ENCODE results near the gene EIF4E1B.
"Not testable (repeated sequence)": the region's sequence is repeated elsewhere in the genome, so short reads cannot be mapped to it uniquely, and the experiment has no call there.

Gene EIF4E1B, protein sequence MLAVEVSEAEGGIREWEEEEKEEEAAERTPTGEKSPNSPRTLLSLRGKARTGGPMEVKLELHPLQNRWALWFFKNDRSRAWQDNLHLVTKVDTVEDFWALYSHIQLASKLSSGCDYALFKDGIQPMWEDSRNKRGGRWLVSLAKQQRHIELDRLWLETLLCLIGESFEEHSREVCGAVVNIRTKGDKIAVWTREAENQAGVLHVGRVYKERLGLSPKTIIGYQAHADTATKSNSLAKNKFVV

DNA sequence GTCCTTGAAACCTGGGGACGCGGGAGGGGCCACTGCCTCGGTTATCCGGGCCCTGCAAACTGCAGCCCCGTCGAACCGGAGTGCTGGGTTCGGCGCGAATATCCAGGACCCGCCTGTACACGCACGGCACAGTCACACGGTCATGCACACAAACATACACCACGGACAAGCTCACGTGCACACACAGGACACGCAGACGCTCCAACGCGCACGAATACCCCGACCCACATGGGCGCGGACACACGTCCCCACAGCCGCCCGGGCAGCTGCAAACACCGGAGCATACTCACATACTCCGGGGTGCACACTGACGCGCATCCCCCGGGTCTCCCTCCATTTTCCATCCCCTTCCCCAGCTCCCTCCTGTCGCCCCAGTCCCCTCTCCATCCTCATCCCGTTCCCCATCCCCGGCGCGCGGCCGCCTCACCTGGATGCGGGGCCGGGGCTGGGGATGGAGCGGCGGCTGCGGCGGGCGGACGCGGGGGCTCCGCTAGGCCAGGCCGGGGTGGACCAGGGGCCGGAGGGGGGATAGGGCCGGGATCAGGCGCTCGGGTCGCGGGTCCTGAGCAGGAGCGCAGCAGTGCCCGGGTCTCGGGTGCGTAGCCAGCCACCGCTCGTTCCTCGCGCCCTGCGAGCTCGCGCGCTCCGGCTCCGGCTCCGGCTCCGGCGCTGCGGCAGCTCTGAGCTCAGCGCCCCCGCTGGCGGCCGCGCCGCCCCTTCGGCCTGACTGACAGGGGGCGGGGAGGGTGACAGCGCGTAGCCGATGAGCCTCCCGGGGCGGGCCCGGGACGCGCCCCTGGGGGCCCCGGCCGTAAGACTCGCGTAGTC is at the start of gene EIF4E1B, which contains the start of gene SNCB:
Gene EIF4E1B (plus strand): TSS at position 823 of the 828 bp plus-strand sequence. CDS start 12,113 bp downstream, outside the sequence.
Gene SNCB (minus strand): TSS at position 682 of the 828 bp plus-strand sequence. CDS start 880 bp downstream, outside the sequence.
- DNase-seq, result no peak

DNA sequence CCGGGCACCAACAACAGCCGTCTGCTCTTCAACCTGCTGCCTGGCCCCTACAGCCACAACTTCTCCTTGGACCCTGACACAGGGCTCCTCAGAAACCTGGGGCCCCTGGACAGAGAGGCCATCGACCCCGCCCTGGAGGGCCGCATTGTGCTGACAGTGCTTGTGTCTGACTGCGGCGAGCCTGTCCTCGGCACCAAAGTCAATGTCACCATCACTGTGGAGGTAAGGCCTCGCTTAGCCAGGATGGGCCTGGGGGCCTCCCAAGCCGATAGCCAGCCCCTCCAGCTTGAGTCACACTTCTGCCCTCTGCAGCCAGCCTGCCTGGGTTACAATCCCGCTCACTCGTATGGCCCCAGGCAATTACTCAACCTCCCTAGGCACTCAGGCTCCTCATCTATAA is 49.1 kb upstream of the EIF4E1B start:
- no peak for DNase-seq

DNA sequence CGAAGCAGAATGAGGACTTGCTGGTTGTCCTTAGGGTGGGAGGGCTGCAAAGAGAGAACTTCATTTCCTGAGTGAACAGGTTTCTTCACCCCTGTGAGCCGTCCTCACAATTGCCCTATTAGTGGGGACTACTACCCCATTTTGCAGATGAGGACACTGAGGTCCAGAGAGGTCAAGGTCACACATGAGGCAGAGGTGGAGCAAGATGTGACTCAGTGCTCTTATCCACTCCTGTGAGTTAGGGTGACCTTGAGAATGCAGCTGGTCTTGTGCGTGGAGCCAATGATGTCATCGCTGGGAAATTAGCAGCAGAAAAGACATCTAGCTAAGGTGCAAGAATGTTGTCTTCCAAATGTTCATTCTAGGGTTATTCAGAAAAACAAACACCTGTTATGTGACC is 47.4 kb upstream of the EIF4E1B start:
- no peak for DNase-seq

DNA sequence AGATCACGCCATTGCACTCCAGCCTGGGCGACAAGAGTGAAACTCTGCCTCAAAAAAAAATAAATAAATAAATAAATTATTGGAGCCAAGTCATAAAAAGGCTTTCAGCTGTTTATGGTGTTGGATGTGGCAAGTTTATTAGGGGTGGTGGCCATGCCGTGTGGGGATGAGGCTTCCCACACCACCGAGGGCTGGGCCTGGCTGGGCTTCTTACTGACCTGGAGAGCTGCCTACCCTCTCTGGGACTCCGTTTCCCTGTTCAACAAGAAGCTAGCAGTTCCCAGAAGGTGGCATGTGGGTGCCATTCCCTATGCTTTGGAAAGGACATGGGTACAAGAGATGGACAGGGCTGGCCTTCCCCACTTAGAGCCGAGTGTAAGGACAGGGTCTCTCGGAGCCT is 43.1 kb upstream of the EIF4E1B start:
- DNase-seq, result no peak

DNA sequence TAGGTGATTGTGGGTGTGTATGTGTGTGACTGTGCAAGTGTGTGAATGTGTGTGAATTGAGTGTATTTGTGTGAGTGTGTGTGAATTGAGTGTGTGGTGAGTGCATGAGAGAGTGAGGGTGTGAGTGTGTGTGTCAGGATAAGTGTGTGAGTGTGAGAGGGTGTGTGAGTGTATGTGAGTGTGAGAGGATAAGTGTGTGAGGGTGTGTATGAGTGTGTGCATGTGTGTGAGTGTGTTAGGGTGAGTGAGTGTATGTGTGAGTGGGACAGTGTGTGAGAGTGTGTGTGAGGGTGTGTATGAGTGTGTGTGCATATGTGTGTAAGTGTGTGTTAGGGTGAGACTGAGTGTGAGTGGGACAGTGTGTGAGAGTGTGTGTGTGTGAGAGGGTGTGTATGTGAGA is 42.2 kb upstream of the EIF4E1B start:
- no peak for DNase-seq

DNA sequence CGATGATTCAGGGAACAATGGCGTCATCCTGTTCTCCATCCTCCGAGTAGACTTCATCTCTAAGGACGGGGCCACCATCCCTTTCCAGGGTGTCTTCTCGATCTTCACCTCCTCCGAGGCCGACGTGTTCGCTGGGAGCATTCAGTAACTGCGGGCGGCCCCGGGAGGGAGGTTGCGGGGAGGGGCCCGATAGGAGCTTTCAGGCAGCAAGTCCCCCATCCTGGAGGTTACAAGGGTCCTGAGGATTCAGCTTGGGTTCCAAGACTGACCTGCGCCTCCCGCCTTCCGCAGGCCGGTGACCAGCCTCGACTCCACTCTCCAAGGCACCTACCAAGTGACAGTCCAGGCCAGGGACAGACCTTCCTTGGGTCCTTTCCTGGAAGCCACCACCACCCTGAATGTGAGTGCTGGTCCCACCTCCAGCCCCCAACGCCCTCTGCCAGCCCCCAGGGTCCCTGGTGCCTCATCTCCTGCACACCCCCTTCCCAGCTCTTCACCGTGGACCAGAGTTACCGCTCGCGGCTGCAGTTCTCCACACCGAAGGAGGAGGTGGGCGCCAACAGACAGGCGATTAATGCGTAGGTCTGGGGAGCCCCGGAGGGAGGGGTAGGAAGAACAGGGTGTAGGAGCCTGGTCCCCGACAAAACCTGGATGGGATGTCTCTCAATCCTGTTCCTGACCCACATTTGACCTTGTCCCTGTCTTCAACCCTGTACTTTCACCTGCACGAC is 41.3 kb upstream of the EIF4E1B start:
- no peak for DNase-seq

DNA sequence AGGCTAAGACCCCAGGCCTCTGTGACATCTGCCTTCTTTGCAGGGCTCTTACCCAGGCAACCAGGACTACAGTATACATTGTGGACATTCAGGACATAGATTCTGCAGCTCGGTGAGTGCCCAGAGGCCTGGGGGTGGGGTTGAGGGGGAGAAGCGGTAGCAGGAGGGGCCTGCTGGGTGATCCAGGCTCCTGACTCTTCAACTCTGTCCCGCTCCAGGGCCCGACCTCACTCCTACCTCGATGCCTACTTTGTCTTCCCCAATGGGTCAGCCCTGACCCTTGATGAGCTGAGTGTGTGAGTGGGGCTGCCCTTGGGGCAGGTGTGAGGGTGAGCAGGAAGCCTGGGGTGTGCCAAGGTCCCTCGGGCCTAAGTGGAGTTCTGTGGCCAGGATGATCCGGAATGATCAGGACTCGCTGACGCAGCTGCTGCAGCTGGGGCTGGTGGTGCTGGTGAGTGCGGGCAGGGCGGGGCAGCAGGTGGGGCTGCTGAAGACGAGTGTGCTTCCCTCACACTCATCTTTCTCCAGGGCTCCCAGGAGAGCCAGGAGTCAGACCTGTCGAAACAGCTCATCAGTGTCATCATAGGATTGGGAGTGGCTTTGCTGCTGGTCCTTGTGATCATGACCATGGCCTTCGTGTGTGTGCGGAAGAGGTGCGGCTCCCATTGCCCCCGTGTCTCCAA is 40.3 kb upstream of the EIF4E1B start:
- no peak for DNase-seq

DNA sequence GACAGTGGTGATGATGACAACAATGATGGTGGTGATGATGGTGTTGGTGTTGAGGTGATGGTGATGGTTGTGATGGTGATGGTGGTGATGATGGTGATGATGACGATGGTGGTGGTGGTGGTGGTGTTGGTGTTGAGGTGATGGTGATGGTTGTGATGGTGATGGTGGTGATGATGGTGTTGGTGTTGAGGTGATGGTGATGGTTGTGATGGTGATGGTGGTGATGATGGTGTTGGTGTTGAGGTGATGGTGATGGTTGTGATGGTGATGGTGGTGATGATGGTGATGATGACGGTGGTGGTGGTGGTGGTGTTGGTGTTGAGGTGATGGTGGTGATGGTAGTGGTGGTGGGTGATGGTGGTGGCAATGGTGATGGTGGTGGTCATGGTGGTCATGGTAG is 38.8 kb upstream of the EIF4E1B start:
- DNase-seq, result not testable (repeated sequence)

DNA sequence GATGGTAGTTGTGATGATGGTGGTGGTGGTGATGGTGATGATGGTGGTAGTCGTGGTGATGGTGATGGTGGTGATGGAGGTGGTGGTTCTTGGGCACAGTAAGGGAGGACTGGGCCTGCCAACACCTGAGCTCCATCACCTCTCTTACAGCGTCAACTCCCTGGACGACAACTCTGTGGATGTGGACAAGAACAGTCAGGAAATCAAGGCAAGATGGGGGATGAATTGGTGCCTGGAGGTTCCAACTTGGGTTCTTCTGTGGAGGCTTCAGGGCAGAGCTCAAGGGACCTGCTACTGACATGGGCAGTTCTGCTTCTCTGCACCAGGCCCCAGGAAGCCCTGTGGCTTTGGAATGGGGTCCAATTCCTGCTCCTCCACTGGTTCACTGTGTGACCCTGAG is 37.9 kb upstream of the EIF4E1B start:
- DNase-seq, result no peak

DNA sequence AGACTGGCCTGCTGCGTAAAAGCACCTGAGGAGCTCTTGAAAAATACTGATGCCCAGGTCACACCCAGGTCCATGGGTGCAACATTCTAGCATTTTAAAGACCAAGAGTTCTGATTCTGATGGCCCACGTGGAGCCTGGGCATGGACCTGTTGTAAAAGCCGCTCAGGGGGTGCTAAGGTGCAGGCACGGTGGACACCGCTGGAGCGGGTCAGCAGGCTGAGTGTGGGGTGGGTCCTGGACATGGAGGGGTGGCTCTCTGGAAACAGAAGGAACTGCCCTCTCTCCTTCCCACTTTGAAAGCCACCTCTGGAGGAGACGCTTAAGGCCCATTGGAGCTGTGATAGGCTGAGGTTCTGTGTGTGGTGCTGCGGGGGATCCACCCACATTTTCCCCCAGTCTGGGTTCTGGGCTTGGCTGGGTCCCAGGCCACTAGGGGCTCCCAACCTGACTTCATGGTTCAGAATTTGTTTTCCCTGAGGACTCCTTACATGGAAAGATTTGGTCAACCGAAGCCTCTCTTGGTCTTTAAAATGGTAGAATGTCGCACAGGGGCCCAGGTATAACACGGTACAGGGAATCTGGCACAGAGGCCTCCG is 37.1 kb upstream of the EIF4E1B start:
- no peak for DNase-seq

DNA sequence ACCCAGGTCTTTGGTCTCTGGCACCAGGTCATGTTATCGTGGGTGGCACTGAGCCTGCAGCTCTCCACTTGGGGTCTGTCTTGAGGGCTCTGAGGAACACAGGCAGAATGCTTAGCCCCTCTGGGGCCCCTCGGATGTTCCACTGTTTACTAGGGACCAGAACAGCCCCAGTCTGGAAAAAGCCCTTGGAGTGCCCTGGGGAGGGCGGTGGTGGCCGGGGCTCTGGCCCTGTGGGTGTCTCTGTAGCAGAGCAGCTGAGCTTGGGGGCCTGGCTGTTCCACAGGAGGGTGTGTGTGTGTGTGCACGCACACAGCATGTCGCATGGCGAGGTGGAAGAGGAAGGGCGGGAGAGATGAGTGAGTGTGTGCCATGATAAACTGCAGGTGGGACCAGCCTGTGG is 35.9 kb upstream of the EIF4E1B start:
- DNase-seq, result no peak

DNA sequence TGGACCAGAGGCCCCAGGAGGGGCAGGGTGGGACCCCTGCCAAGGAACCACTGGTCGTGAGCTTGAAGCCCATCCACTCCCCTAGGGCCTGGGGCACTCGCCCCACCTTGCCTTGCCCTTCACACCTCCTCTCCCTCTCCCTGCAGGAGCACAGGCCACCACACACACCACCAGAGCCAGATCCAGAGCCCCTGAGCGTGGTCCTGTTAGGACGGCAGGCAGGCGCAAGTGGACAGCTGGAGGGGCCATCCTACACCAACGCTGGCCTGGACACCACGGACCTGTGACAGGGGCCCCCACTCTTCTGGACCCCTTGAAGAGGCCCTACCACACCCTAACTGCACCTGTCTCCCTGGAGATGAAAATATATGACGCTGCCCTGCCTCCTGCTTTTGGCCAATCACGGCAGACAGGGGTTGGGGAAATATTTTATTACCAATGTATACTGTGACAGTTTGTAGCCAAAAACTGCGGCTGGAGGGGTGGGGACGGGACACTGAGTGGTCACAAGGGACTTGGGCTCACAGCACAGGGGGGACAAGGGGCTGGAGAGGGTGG is 35.0 kb upstream of the EIF4E1B start:
- no peak for DNase-seq

DNA sequence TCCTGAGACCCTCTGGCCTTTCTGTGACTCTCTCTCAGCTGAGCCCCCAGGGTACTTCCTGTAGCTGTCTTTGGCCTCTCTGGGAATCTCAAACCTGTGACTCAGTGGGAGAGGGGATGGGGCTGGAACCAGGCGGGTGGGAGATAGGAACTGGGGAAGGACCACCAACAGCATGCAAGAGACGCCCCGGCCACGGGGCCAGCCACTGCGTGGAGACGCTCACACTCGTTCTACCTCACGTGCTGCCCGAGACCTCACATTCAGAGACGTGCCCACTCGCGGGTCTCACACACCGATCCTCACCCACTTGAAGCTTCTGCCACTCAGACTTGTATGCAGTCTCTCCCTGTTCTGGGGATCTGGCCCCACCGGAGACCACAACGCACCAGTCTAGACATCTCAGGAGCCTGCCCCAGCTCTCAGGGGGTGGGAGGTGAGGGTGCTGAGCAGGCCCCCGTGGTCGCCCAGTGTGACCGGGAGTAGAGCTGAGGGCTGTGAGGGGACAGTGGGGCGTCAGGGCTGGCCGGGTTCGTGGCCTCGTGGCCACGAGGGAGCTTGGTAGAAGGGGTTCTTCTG is 34.3 kb upstream of the EIF4E1B start:
- DNase-seq, result no peak

DNA sequence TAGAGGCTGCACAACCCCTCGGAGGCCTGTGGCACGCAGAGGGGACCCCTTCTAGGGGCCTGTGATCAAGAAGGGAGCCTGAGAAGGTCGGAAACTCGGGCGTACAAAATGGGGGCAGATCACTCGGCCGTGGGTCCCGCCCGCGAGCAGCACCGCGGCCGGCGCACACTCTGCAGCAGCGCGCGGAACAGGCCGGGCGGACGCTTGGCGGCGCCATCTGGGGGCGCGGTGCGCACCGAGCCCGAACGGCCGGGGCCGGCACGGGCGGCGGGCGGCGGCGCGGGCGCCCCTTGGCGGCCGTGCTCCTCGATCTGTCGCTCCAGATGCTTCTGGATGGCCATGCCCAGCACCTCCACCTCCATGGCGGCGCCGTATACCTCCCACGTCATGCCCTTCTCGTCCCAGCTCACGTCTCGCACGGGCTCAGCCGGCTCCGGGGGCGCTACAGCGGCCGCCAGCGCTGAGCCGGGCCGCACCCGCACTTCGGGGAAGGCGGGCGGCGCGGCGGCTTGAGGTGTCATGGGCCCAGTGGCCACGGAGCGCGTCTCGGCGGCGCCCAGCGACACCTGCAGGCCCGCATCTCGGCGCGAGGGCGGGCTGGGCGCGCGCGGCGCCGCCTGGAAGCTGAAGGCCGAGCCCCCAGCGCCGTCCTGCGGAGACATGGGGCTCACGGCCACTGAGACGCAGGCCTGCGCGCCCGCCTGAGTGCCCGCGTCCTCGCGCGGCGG is 33.6 kb upstream of the EIF4E1B start:
- DNase-seq, result no peak

DNA sequence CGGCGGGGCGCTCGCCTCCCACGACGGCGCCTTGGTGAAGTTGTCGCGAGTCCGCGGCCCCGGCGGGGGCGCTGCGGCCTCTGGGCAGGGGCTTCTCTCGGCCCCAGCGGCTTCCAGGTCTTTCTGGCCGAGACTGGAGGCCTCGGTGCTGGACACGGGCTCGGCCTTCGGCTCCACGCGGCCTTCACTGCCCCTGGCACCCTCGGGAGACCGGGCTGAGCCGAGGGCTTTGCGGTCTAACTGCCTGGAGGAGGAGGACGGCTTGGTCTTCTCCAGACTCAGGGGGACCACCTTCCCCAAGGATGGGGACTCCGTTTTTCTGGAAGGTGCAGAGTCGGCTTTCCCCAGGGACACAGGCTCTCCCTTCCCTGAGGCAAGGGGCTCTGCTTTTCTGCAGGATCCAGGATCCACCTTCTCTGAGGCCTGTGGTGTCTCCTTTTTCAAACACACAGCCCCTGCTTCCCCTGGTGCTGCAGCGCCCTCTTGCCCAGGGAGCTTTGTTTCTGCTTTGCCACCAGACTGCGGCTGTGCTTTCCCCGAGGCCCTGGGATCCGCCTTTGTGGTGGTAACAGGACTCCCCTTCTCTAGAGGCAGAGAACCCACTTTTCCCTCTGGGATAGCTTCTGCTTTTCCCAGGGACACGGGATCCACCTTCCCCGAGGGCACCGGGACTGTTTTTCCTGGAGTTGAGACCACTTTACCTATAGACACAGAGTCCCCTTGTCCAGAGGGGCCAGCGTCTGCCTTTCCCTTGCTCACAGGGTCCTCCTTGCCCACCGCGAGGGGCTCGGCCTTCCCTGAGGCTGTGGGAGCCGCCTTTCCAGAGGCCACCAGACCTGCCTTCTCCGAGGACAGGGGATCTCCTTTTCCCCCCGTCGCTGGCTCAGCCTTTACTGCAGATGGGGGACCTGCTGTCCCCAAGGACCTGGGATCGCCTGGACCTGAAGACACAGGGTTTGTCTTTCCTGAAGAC is 32.8 kb upstream of the EIF4E1B start:
- no peak for DNase-seq

DNA sequence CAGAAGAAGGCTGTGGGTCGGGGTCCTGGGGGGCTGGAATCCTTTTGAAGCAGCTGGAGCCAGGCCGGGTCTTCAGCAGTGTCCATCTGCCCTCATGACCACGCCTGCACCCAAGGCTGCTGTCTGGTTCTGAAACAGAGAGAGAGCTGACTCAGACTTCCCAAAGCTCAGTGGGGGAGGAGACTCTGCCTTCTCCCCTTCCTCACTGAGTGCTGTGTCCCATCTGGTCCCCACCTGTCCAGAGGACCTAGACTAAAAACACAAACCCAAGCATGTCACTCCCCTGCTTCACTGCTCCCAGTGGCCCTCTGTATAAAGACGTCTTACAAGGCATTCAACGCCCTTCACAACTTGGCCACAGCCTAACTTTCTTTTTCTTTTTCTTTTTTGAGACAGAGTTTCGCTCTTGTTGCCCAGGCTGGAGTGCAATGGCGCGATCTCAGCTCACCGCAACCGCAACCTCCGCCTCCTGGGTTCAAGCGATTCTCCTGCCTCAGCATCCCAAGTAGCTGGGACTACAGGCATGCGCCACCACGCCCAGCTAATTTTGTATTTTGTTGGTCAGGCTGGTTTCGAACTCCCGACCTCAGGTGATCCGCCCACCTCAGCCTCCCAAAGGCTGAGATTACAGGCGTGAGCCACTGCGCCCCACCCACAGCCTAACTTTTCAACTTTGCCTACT is 30.6 kb upstream of the EIF4E1B start:
- DNase-seq, result not testable (repeated sequence)

DNA sequence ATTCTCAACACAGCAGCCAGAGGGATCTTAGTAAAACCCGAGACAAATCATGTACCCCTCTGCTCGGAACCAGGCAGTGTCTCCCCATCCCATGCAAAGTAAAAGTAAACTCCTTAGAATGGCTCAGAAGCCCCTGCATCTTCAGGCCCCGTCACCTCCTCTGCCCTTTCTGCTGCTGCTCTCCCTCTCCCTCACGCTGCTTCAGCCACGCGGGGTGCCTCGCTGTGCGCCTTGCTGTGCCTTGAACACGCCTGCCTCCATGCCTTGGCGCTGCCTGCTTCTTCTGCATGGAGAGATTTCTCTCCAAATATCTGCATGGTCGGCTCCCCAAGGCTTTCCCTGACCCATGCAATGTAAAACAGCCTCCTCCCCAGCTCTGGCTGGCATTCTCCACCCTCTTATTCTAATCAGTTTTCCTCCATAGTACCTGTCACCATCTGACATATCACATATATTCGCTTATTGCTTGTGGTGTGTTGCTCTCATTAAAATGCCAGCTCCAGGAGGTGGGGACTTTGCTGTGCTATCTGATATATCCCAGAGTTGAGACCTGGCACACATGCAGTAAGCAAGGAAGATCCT is 28.5 kb upstream of the EIF4E1B start:
- no peak for DNase-seq

DNA sequence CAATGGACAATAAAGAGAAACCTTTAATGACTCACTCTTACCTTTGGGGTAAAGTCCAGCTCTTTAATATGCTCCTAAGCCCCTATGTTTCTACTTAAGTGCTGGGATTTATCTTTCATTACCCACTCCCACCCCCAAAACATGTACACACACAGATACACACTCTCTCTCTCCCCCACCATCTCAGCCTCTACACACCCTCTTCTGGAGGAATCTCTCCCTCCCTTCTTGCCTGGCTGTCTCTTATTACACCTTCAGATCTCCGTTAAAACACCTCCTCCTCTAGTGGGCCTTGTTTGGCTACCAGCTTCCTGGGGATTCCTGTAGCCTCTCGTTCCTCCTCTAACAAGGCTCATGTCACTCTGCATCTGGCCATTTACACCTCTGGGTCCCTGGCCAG is 27.4 kb upstream of the EIF4E1B start:
- no peak for DNase-seq

DNA sequence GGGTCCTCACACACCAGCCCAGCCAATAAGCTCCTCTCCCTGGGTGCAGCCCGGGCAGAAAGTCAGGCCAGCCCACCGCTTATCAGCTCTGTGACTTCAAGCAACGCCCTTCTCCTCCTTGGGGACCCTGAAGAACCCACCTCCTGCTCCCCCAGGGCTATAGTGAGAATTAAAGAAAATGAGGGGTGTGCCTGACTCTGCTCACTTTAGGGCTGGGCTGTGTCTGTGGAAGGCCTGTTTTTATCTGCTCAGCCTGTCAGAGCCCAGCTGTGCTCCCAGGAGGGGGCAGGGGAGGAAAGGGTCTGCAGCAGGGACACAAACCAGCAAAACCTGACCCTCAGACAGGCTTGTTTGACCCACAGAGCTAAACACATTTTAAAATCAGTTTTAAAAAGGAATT is 24.4 kb upstream of the EIF4E1B start:
- no peak for DNase-seq

Measured in NCI-H446 treated with DMSO at 0.1 percent for 48 hours (cell line).